Small intestine (tissue), 7 donors: Measurements from ENCODE around the gene DUOXA2. TPM values are rescaled to one million over a fixed set of nuclear protein-coding genes. Genes with fewer than 3 reads are reported as not detected.
"Not testable (repeated sequence)": the region's sequence is repeated elsewhere in the genome, so short reads cannot be mapped to it uniquely, and the experiment has no call there.

Experiments
- DNase-seq, 2 donors: peaks; one replicate each; pipeline versions ENCODE4 v3.0.0 to v3.0.0-alpha.2; 2013
- FAIRE-seq: peaks from 2 replicates; lab custom pipeline; 2012; peaks lifted over from hg19 to GRCh38; lab: Jason Lieb, UNC
- H3K27ac ChIP-seq, 3 donors: one replicate each; pipeline ENCODE4 v1.5.1; 2013; ENCODE audit warnings: low read length in 2 of 3, mild to moderate bottlenecking in 2 of 3, control low read depth in 1 of 3, inconsistent platforms in 1 of 3, low read depth in 1 of 3, moderate library complexity in 1 of 3
- H3K27me3 ChIP-seq, 3 donors: one replicate each; pipeline ENCODE4 v1.6.1; 2013; ENCODE audit warnings: low read length in 3 of 3, inconsistent platforms in 1 of 3; ENCODE audit not compliant: control insufficient read depth in 3 of 3, insufficient read depth in 3 of 3
- H3K36me3 ChIP-seq, 3 donors: one replicate each; pipeline ENCODE4 v1.6.1; 2013; ENCODE audit warnings: low read length in 3 of 3, inconsistent platforms in 1 of 3, low read depth in 1 of 3, mild to moderate bottlenecking in 1 of 3, moderate library complexity in 1 of 3; ENCODE audit not compliant: control insufficient read depth in 3 of 3, insufficient read depth in 2 of 3
- H3K4me1 ChIP-seq, 3 donors: one replicate each; pipeline ENCODE4 v1.6.1; 2013; ENCODE audit warnings: low read length in 2 of 3, inconsistent platforms in 1 of 3, low read depth in 1 of 3, mild to moderate bottlenecking in 1 of 3, moderate library complexity in 1 of 3; ENCODE audit not compliant: control insufficient read depth in 3 of 3, insufficient read depth in 2 of 3
- H3K4me3 ChIP-seq, 3 donors: one replicate each; pipeline ENCODE4 v1.5.1; 2013; ENCODE audit warnings: low read length in 3 of 3, control low read depth in 1 of 3, inconsistent platforms in 1 of 3, low read depth in 1 of 3, mild to moderate bottlenecking in 1 of 3, moderate library complexity in 1 of 3
- H3K9me3 ChIP-seq, 2 donors: one replicate each; pipeline ENCODE4 v1.6.1; 2013; ENCODE audit warnings: low read depth in 1 of 2, low read length in 1 of 2; ENCODE audit not compliant: control insufficient read depth in 2 of 2, insufficient read depth in 1 of 2
- WGBS, 3 donors: extraction: QIAGEN DNeasy Blood & Tissue Kit; methylation state at CpG; one replicate each; pipeline ENCODE4 v1.1.7; 2013; 5-methylcytosine and 5-hydroxymethylcytosine counted together
- polyA plus RNA-seq, 4 donors: library from polyadenylated mRNA; stranded (reverse) in 3 of 4; unstranded in 1 of 4; fragments of 200-250 nt in 3 of 4; fragments of 120-200 nt in 1 of 4; gene quantifications; one replicate each; pipeline versions ENCODE4 v1.2.1 to v1.2.3, GENCODE V29; 2013
- donor health status: healthy with polysubstance abuse.
- donor health status: control.
- donor health status: control.
- donor health status: Bipolar disorder and iron deficiency.
- donor health status: healthy.

The DUOXA2 gene
- polyA plus RNA-seq, 4 donors, result 0.12 to 7.5 TPM; not detected in 2

DNA sequence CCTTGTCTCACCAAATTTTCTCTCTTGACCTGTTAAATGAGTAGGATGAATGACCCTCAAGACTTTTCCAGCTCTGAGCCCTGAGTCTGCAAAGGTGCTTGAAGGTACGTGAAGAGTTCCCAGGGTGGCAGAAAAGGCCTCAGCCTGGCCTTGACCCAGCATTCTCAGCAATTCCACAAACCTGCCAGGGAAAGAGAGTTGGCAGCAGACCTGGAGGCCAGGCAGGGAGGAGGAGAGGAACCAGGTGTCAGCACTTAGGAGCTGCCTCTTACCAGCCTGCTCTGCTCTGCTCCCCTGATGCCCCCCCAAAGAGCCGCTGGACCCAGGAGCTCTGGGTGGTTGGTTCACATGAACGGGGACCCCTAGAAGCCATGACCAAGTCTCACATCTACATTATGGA lies 33.5 kb upstream of the DUOXA2 start:
- not testable (repeated sequence) for H3K4me1 ChIP-seq, H3K27me3 ChIP-seq, H3K9me3 ChIP-seq, H3K36me3 ChIP-seq, H3K27ac ChIP-seq, H3K4me3 ChIP-seq, DNase-seq, FAIRE-seq
- WGBS, 3 donors, result 90 to 95% (median 93%) methylated on average over 2 of the region's 3 CpGs

DNA sequence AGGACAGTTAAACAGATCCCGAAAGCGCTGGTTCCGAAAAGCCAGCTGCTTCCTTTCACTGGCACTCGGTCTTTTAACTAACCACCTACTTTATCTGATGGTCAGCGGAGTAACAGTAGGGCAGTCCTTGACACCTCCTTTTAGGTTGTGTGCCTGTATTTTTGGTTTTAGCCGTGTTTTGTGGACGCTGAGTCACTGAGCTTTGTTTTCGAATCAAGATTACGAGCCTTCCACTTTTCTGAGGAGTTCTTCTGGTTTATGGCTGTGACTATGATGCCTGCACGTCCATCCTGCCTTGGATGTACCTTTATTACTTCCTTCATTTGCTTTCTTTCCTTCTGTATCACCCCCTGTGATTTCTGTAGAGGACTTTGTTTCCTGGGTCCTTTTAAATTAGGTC lies 31.7 kb upstream of the DUOXA2 start:
- H3K27me3 ChIP-seq, H3K36me3 ChIP-seq, H3K4me3 ChIP-seq, H3K4me1 ChIP-seq, FAIRE-seq, DNase-seq, H3K27ac ChIP-seq, H3K9me3 ChIP-seq: not testable (repeated sequence)
- 74 to 83% (median 76%) methylated on average over 9 to 10 of the region's 10 CpGs for WGBS, 3 donors

GRCh38 chr15:45083223-45083622 lies 30.9 kb upstream of the DUOXA2 start:
- Histone ChIP-seq H3K27ac (no peak overlapping the region), H3K36me3 (no peaks in the 10 kb centered on the region), H3K9me3 (no peaks in the 10 kb centered on the region), H3K4me3 (no peak overlapping the region), H3K4me1 (no peaks in the 10 kb centered on the region), H3K27me3 (peaks cover 0 to 16% (median 0%) of the 10 kb centered on the region in 3 donors)
- FAIRE-seq, result no peak
- no peak for DNase-seq

GRCh38 chr15:45084163-45084562 lies 30.0 kb upstream of the DUOXA2 start:
- H3K4me1 ChIP-seq, result no peaks in the 10 kb centered on the region
- H3K27ac ChIP-seq, result no peak overlapping the region
- H3K36me3 ChIP-seq, result no peaks in the 10 kb centered on the region
- H3K27me3 ChIP-seq, result peaks cover 0 to 16% (median 0%) of the 10 kb centered on the region in 3 donors
- FAIRE-seq (no peak), DNase-seq (no peak)
- 79 to 80% (median 79%) methylated on average over 3 of the region's 3 CpGs for WGBS, 3 donors
- no peak overlapping the region for H3K4me3 ChIP-seq
- H3K9me3 ChIP-seq, result no peaks in the 10 kb centered on the region

GRCh38 chr15:45087513-45087912 lies 26.6 kb upstream of the DUOXA2 start:
- no peaks in the 10 kb centered on the region for H3K9me3 ChIP-seq
- WGBS, 3 donors, result 59 to 84% (median 67%) methylated on average over 1 of the region's 1 CpG
- no peak for FAIRE-seq
- no peaks in the 10 kb centered on the region for H3K36me3 ChIP-seq
- no peak overlapping the region for H3K4me3 ChIP-seq
- no peak for DNase-seq
- peaks cover 0 to 24% (median 0%) of the 10 kb centered on the region in 3 donors for H3K27me3 ChIP-seq
- no peaks in the 10 kb centered on the region for H3K4me1 ChIP-seq
- no peak overlapping the region for H3K27ac ChIP-seq

DNA sequence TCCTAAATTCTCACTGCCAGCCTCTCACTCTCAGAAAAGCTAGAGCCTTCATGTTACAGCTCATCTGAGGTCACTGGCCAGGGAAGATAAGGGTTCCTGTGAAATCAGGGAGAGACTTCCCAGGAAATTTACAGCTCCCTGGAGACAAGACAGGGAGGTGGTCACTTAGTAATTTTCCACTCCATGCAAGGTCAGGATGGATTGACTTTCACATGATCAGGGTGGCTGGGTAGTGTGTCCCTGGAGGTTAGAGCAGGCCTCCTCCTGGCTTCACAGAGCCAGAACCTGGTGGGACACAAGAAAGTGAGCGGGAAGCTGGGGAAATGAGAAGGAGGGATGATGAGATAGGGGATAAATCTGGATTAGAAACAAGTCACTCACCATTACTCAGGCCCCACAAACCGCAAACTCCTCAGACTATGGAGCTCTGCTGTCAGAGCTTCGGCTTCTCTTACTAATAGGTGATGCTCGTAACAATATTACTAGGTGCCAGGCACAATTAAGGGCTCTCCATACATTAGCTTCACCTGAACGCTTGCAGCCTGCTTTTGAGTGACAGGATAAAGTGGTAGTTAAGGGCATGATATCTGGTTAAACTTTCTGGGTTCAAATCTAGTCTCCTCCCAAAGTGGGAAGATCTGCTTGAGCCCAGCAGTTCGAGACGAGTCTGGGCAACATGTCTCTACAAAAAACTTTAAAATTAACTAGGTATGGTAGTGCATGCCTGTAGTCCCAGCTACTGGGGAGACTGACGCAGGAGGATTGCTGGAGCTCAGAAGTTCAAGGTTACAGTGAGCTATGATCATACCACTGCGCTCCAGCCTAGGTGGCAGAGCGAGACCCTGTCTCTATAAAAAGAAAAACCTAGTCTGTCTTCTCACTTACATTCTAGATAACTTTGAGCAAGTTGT lies 25.1 kb upstream of the DUOXA2 start:
- H3K4me3 ChIP-seq, result no peak overlapping the region
- FAIRE-seq, result no peak
- no peak overlapping the region for H3K27ac ChIP-seq
- 87 to 89% (median 87%) methylated on average over 10 of the region's 10 CpGs for WGBS, 3 donors
- no peaks in the 10 kb centered on the region for H3K4me1 ChIP-seq
- no peaks in the 10 kb centered on the region for H3K9me3 ChIP-seq
- peaks cover 0 to 26% (median 0%) of the 10 kb centered on the region in 3 donors for H3K27me3 ChIP-seq
- DNase-seq, result no peak
- H3K36me3 ChIP-seq, result no peaks in the 10 kb centered on the region

GRCh38 chr15:45089712-45090373 lies 24.3 kb upstream of the DUOXA2 start:
- DNase-seq, result no peak
- H3K27ac ChIP-seq, result no peak overlapping the region
- no peaks in the 10 kb centered on the region for H3K36me3 ChIP-seq
- no peak for FAIRE-seq
- H3K4me1 ChIP-seq, result no peaks in the 10 kb centered on the region
- H3K9me3 ChIP-seq, result no peaks in the 10 kb centered on the region
- 52 to 55% (median 53%) methylated on average over 3 of the region's 3 CpGs for WGBS, 3 donors
- peaks cover 0 to 25% (median 0%) of the 10 kb centered on the region in 3 donors for H3K27me3 ChIP-seq
- no peak overlapping the region for H3K4me3 ChIP-seq

- no peak for FAIRE-seq
- Histone ChIP-seq H3K27me3 (peaks cover 0 to 25% (median 0%) of the 10 kb centered on the region in 3 donors), H3K4me3 (no peak overlapping the region), H3K4me1 (no peaks in the 10 kb centered on the region), H3K27ac (no peak overlapping the region), H3K9me3 (no peaks in the 10 kb centered on the region), H3K36me3 (no peaks in the 10 kb centered on the region)
- no peak for DNase-seq
- WGBS, 3 donors, result 55 to 61% (median 61%) methylated on average over 7 of the region's 7 CpGs
These were observed 23.0 kb upstream of the DUOXA2 start for GRCh38 chr15:45091161-45091560.
